ENCODE measurements around the gene UMODL1. TPM values are rescaled to one million over a fixed set of nuclear protein-coding genes. Genes with fewer than 3 reads are reported as not detected.

UMODL1 gene
- total RNA-seq, 4 donors from 2014 or later, result not detected

GRCh38 chr21:42080788-42081083, 9.6 kb downstream of the UMODL1 start:
- no peaks in the 10 kb centered on the region for H3K27me3 ChIP-seq
- H3K36me3 ChIP-seq, result no peaks in the 10 kb centered on the region
- no peak for TF ChIP-seq CTCF (IDR thresholded peaks at IDR 0.05)
- peak in 1 of 2 donors; percentile 59 for TF ChIP-seq EP300 (IDR thresholded peaks at IDR 0.05)
- no peak overlapping the region for H3K4me3 ChIP-seq
- peaks cover 0 to 21% (median 3%) of the 10 kb centered on the region in 4 donors for H3K4me1 ChIP-seq
- no peaks in the 10 kb centered on the region for H3K9me3 ChIP-seq
- DNase-seq (ENCODE audit: low spot score in 2 of 2), result peak in 1 of 2 donors; percentile 23
- peak overlapping the region in 2 of 4 donors; percentile 15 to 34 for H3K27ac ChIP-seq
- 47 to 48% methylated on average over 6 of the region's 6 CpGs for WGBS, 2 donors

GRCh38 chr21:42081138-42081537, 10.0 kb downstream of the UMODL1 start:
- no peak for TF ChIP-seq CTCF (IDR thresholded peaks at IDR 0.05)
- no peak for TF ChIP-seq EP300 (IDR thresholded peaks at IDR 0.05)
- TF ChIP-seq POLR2A (IDR thresholded peaks at IDR 0.05), result no peak
- peak overlapping the region in 1 of 4 donors; percentile 34 for H3K27ac ChIP-seq
- no peaks in the 10 kb centered on the region for H3K36me3 ChIP-seq
- H3K4me1 ChIP-seq, result peaks cover 0 to 21% (median 3%) of the 10 kb centered on the region in 4 donors
- DNase-seq (ENCODE audit: low spot score in 2 of 2), result no peak
- 35 to 39% methylated on average over 6 to 8 of the region's 8 CpGs for WGBS, 2 donors
- no peaks in the 10 kb centered on the region for H3K27me3 ChIP-seq
- H3K4me3 ChIP-seq, result no peak overlapping the region
- H3K9me3 ChIP-seq, result no peaks in the 10 kb centered on the region

GRCh38 chr21:42081931-42082381, 10.8 kb downstream of the UMODL1 start:
- Histone ChIP-seq H3K36me3 (no peaks in the 10 kb centered on the region), H3K4me3 (no peak overlapping the region), H3K9me3 (no peaks in the 10 kb centered on the region), H3K27me3 (no peaks in the 10 kb centered on the region), H3K27ac (no peak overlapping the region), H3K4me1 (peaks cover 0 to 21% (median 3%) of the 10 kb centered on the region in 4 donors)
- TF ChIP-seq POLR2A (IDR thresholded peaks at IDR 0.05) (no peak), EP300 (IDR thresholded peaks at IDR 0.05) (no peak), CTCF (IDR thresholded peaks at IDR 0.05) (no peak)
- no peak for DNase-seq (ENCODE audit: low spot score in 2 of 2)
- WGBS, 2 donors, result 79 to 85% methylated on average over 15 to 18 of the region's 18 CpGs

- TF ChIP-seq EP300 (IDR thresholded peaks at IDR 0.05) (no peak), CTCF (IDR thresholded peaks at IDR 0.05) (no peak), POLR2A (IDR thresholded peaks at IDR 0.05) (no peak)
- H3K36me3 ChIP-seq, result no peaks in the 10 kb centered on the region
- H3K4me1 ChIP-seq, result peaks cover 0 to 21% (median 3%) of the 10 kb centered on the region in 4 donors
- H3K27me3 ChIP-seq, result no peaks in the 10 kb centered on the region
- no peak overlapping the region for H3K27ac ChIP-seq
- 83 to 86% methylated on average over 20 to 22 of the region's 22 CpGs for WGBS, 2 donors
- no peak overlapping the region for H3K4me3 ChIP-seq
- H3K9me3 ChIP-seq, result no peaks in the 10 kb centered on the region
- no peak for DNase-seq (ENCODE audit: low spot score in 2 of 2)
These were observed 11.6 kb downstream of the UMODL1 start for GRCh38 chr21:42082501-42083360.

- DNase-seq (ENCODE audit: low spot score in 2 of 2), result no peak
- WGBS, 2 donors, result 87 to 92% methylated on average over 6 of the region's 6 CpGs
- H3K36me3 ChIP-seq, result no peaks in the 10 kb centered on the region
- no peak overlapping the region for H3K4me3 ChIP-seq
- H3K27me3 ChIP-seq, result no peaks in the 10 kb centered on the region
- H3K9me3 ChIP-seq, result no peaks in the 10 kb centered on the region
- no peak overlapping the region for H3K27ac ChIP-seq
- peaks cover 0 to 21% (median 3%) of the 10 kb centered on the region in 4 donors for H3K4me1 ChIP-seq
- no peak for TF ChIP-seq POLR2A (IDR thresholded peaks at IDR 0.05)
- no peak for TF ChIP-seq EP300 (IDR thresholded peaks at IDR 0.05)
- TF ChIP-seq CTCF (IDR thresholded peaks at IDR 0.05), result no peak
These were observed 12.2 kb downstream of the UMODL1 start for GRCh38 chr21:42083361-42083690.

All from tibial nerve (tissue), 4 donors.